HepG2 (cell line): Measurements from ENCODE around the gene DCST2. TPM values are rescaled to one million over a fixed set of nuclear protein-coding genes. Genes with fewer than 3 reads are reported as not detected.

ENCODE experiments used
- BCL3 ChIP-seq: sonication (generic); formaldehyde crosslinking; IDR thresholded peaks from 2 replicates; pipeline ENCODE4 v1.5.1; 2020; ENCODE audit warnings: mild to moderate bottlenecking, missing genetic modification reagents, moderate library complexity
- GABPB1 ChIP-seq: IDR thresholded peaks from 2 replicates; pipeline ENCODE4 v1.6.1; 2016; ENCODE audit warnings: mild to moderate bottlenecking, missing genetic modification reagents, moderate library complexity, missing compliant biosample characterization
- MAX ChIP-seq: IDR thresholded peaks from 2 replicates; pipeline ENCODE4 v1.6.1; 2012; ENCODE audit warnings: inconsistent platforms
- MXI1 ChIP-seq: IDR thresholded peaks from 3 replicates; pipeline ENCODE4 v1.6.1; 2012; ENCODE audit warnings: low read depth, low read length, inconsistent platforms, borderline replicate concordance
- SRY ChIP-seq: sonication (generic); formaldehyde crosslinking; IDR thresholded peaks from 2 replicates; pipeline ENCODE4 v1.8.0; 2022; ENCODE audit warnings: mild to moderate bottlenecking, missing genetic modification reagents
- USF2 ChIP-seq, 2 experiments: sonication (generic) in 1 of 2; formaldehyde crosslinking in 1 of 2; IDR thresholded peaks; 2 replicates each; pipeline versions ENCODE4 v1.5.1 to v1.6.1; 2011 to 2020; ENCODE audit warnings: borderline replicate concordance in 1 of 2, low read depth in 1 of 2, low read length in 1 of 2, mild to moderate bottlenecking in 1 of 2, missing genetic modification reagents in 1 of 2, moderate library complexity in 1 of 2
- ZNF891 ChIP-seq: sonication (generic); formaldehyde crosslinking; IDR thresholded peaks from 2 replicates; pipeline ENCODE4 v1.5.0; 2020; ENCODE audit warnings: mild to moderate bottlenecking, missing genetic modification reagents
- polyA plus RNA-seq, 8 experiments: library from polyadenylated mRNA; depleted of rRNA in 3 of 8; stranded (reverse) in 7 of 8; unstranded in 1 of 8; fragments of >200 nt; fragmentation: Illumina TruSeq in 4 of 8; extraction: Trizol in 4 of 8; gene quantifications; 2 replicates each; pipeline versions ENCODE4 v1.2.1 to v1.2.3, GENCODE V29; 2011 to 2016; ENCODE audit warnings: low read depth in 4 of 8, missing spikeins in 1 of 8, mixed read lengths in 1 of 8; ENCODE audit not compliant: insufficient read depth in 1 of 8
- total RNA-seq, 5 experiments: library from RNA; depleted of rRNA; stranded (reverse); fragments of >200 nt; fragmentation: Illumina TruSeq; extraction: Trizol; gene quantifications; 2 replicates each; pipeline ENCODE4 v1.2.3, GENCODE V29; 2016; ENCODE audit warnings: low read depth in 1 of 5

Gene DCST2
- total and polyA plus RNA-seq, 2 of the 13 experiments (the other 11 are each of a cell fraction or from before 2014, with no cell fraction given) = 0.74 TPM; not detected in 1

- peak; percentile 50; the same call in 1 of the 2 replicates for TF ChIP-seq BCL3 (CRISPR knock-in tag)
- peak; percentile 17; the same call in 1 of the 2 replicates for TF ChIP-seq GABPB1 (CRISPR knock-in tag)
- TF ChIP-seq USF2 (IDR thresholded peaks at IDR 0.05; ENCODE audit: low read depth, low read length) = no peak
- no peak for TF ChIP-seq USF2 (CRISPR knock-in tag; IDR thresholded peaks at IDR 0.05; ENCODE audit: borderline replicate concordance)
- TF ChIP-seq MXI1 = 0 out of 3 replicates have a peak, but pooled peaks have one; percentile 28
- TF ChIP-seq MAX = peak; percentile 38; the same call in 1 of the 2 replicates
- TF ChIP-seq ZNF891 = no peak
- peak; percentile 60; the same call in 1 of the 2 replicates for TF ChIP-seq SRY (CRISPR knock-in tag)
- TF ChIP-seq, all 625 proteins: peak for 59
Observed at GRCh38 chr1:155044812-155045657, 11.5 kb upstream of the DCST2 start (continued).
